IMR-90 (cell line): ENCODE results near the gene EML1. TPM values are rescaled to one million over a fixed set of nuclear protein-coding genes. Genes with fewer than 3 reads are reported as not detected.

Source experiments
- ATAC-seq: fragments of 200-7000 bp; cut with Tn5 transposase; 2 replicates; pipeline ENCODE4 v1.9.1; 2020; ENCODE audit warnings: low read depth, mild to moderate bottlenecking, moderate library complexity
- BruUV-seq: library from RNA; stranded (reverse); fragments of 400-500 nt; replicated peaks from 2 replicates; lab custom pipeline; 2021; lab: Mats Ljungman, UMichigan
- CTCF ChIA-PET: fragments of 300-600 bp; formaldehyde crosslinking; extraction: SDS; loops from one replicate; lab custom pipeline; 2021; ENCODE audit warnings: antibody characterized with exemption; lab: Yijun Ruan, JAX
- POLR2A ChIA-PET: fragments of 300-600 bp; sonication (Branson Sonifier 250); formaldehyde crosslinking; loops from one replicate; lab custom pipeline; 2022; ENCODE audit warnings: antibody characterized with exemption; ENCODE audit not compliant: unreplicated experiment; lab: Charles Lee
- DNase-seq: peaks from one replicate; pipeline ENCODE4 v3.0.0; 2013
- H2AFZ ChIP-seq: replicated peaks from 2 replicates; pipeline ENCODE3; 2013; ENCODE audit warnings: low read length, mild to moderate bottlenecking; ENCODE audit not compliant: poor library complexity
- H2AK5ac ChIP-seq: 2 replicates; pipeline ENCODE4 v1.6.1; 2013; ENCODE audit warnings: low read depth, low read length, inconsistent platforms
- H2AK9ac ChIP-seq: replicated peaks from 2 replicates; pipeline ENCODE3; 2013; ENCODE audit warnings: mild to moderate bottlenecking, low read depth, low read length, moderate library complexity; ENCODE audit not compliant: poor library complexity
- H2BK120ac ChIP-seq: 2 replicates; pipeline ENCODE4 v1.6.1; 2013; ENCODE audit warnings: low read depth, low read length, inconsistent platforms
- H2BK15ac ChIP-seq: 3 replicates; pipeline ENCODE4 v1.6.1; 2013; ENCODE audit warnings: low read depth, low read length, inconsistent platforms
- H2BK20ac ChIP-seq: 2 replicates; pipeline ENCODE4 v1.6.1; 2013; ENCODE audit warnings: low read depth, mild to moderate bottlenecking, inconsistent platforms, low read length, moderate library complexity
- H2BK5ac ChIP-seq: 2 replicates; pipeline ENCODE4 v1.6.1; 2013; ENCODE audit warnings: mild to moderate bottlenecking, low read depth, low read length, inconsistent platforms; ENCODE audit not compliant: poor library complexity, severe bottlenecking
- H3K14ac ChIP-seq: replicated peaks from 2 replicates; pipeline ENCODE4 v1.6.1; 2013; ENCODE audit warnings: low read depth, low read length, inconsistent platforms
- H3K18ac ChIP-seq: 2 replicates; pipeline ENCODE4 v1.6.1; 2013; ENCODE audit warnings: low read depth, low read length, control low read depth
- H3K23ac ChIP-seq: 2 replicates; pipeline ENCODE4 v1.6.1; 2013; ENCODE audit warnings: low read depth, low read length, inconsistent platforms
- H3K27ac ChIP-seq: 2 replicates; pipeline ENCODE4 v1.5.1; 2013; ENCODE audit warnings: mild to moderate bottlenecking, control low read depth, low read length; ENCODE audit not compliant: insufficient read depth
- H3K27me3 ChIP-seq: 2 replicates; pipeline ENCODE4 v1.6.1; 2013; ENCODE audit warnings: low read length; ENCODE audit not compliant: control insufficient read depth, insufficient read depth
- H3K36me3 ChIP-seq: 2 replicates; pipeline ENCODE4 v1.6.1; 2013; ENCODE audit warnings: low read length, mixed read lengths; ENCODE audit not compliant: control insufficient read depth, insufficient read depth
- H3K4ac ChIP-seq: 2 replicates; pipeline ENCODE4 v1.6.1; 2013; ENCODE audit warnings: low read depth, low read length, inconsistent platforms
- H3K4me1 ChIP-seq: 2 replicates; pipeline ENCODE4 v1.6.1; 2013; ENCODE audit warnings: low read length, mixed read lengths; ENCODE audit not compliant: control insufficient read depth, insufficient read depth
- H3K4me2 ChIP-seq: 2 replicates; pipeline ENCODE4 v1.6.1; 2013; ENCODE audit warnings: low read depth, mild to moderate bottlenecking, control low read depth, low read length, moderate library complexity
- H3K4me3 ChIP-seq: 2 replicates; pipeline ENCODE4 v1.5.1; 2013; ENCODE audit warnings: low read depth, mild to moderate bottlenecking, control low read depth, low read length, moderate library complexity; ENCODE audit not compliant: insufficient read depth
- H3K56ac ChIP-seq: 2 replicates; pipeline ENCODE4 v1.6.1; 2013; ENCODE audit warnings: low read length, inconsistent platforms; ENCODE audit not compliant: insufficient read depth; ENCODE audit errors: extremely low read depth
- H3K79me1 ChIP-seq, 2 experiments: 2 replicates each; pipeline ENCODE4 v1.6.1; 2013; ENCODE audit warnings: low read length in 2 of 2, inconsistent platforms in 1 of 2, low read depth in 1 of 2
- H3K9ac ChIP-seq: 2 replicates; pipeline ENCODE4 v1.6.1; 2013; ENCODE audit warnings: low read depth, low read length, control low read depth
- H3K9me1 ChIP-seq: 2 replicates; pipeline ENCODE4 v1.6.1; 2013; ENCODE audit warnings: low read length, inconsistent platforms; ENCODE audit not compliant: insufficient read depth
- H3K9me3 ChIP-seq: 2 replicates; pipeline ENCODE4 v1.6.1; 2013; ENCODE audit warnings: low read length; ENCODE audit not compliant: control insufficient read depth, insufficient read depth
- H4K20me1 ChIP-seq: 2 replicates; pipeline ENCODE4 v1.6.1; 2013; ENCODE audit warnings: low read length, inconsistent platforms; ENCODE audit not compliant: insufficient read depth
- H4K5ac ChIP-seq: 2 replicates; pipeline ENCODE4 v1.6.1; 2013; ENCODE audit warnings: mild to moderate bottlenecking, low read depth, low read length, control low read depth
- H4K8ac ChIP-seq, 2 experiments: 2 replicates each; pipeline ENCODE4 v1.6.1; 2013; ENCODE audit warnings: low read depth in 2 of 2, low read length in 2 of 2, control low read depth in 1 of 2, inconsistent platforms in 1 of 2
- H4K91ac ChIP-seq: 2 replicates; pipeline ENCODE4 v1.6.1; 2013; ENCODE audit warnings: low read depth, low read length, inconsistent platforms; ENCODE audit not compliant: insufficient read depth
- BHLHE40 ChIP-seq: fragments of 150-350 bp; IDR thresholded peaks from 2 replicates; pipeline ENCODE4 v1.6.1; 2016; ENCODE audit warnings: mild to moderate bottlenecking, low read depth, low read length
- CEBPB ChIP-seq: IDR thresholded peaks from 2 replicates; pipeline ENCODE4 v1.6.1; 2012; ENCODE audit warnings: low read depth, low read length, improper control_type of control experiment
- CHD1 ChIP-seq: IDR thresholded peaks from 2 replicates; pipeline ENCODE4 v1.6.1; 2012; ENCODE audit warnings: low read depth, low read length, improper control_type of control experiment
- CTCF ChIP-seq: conservative IDR thresholded peaks from 2 replicates; pipeline ENCODE4 v1.5.1; 2012; ENCODE audit warnings: mild to moderate bottlenecking, low read depth, low read length, improper control_type of control experiment
- MAFK ChIP-seq: IDR thresholded peaks from 2 replicates; pipeline ENCODE4 v1.6.1; 2012; ENCODE audit warnings: low read depth, low read length, improper control_type of control experiment
- NFE2L2 ChIP-seq: fragments of 150-350 bp; IDR thresholded peaks from 2 replicates; pipeline ENCODE4 v1.6.1; 2016; ENCODE audit warnings: low read depth, mild to moderate bottlenecking, low read length
- RCOR1 ChIP-seq: IDR thresholded peaks from 2 replicates; pipeline ENCODE4 v1.6.1; 2012; ENCODE audit warnings: mild to moderate bottlenecking, low read length, improper control_type of control experiment; ENCODE audit not compliant: insufficient replicate concordance
- RFX5 ChIP-seq: IDR thresholded peaks from 2 replicates; pipeline ENCODE4 v1.8.0; 2012; ENCODE audit warnings: low read depth, mild to moderate bottlenecking, low read length, moderate library complexity
- WGBS, 2 experiments: methylation state at CpG; one replicate each; pipeline versions ENCODE4 v1.1.5 to v1.1.7; 2013; ENCODE audit warnings: missing lambda C conversion rate in 2 of 2; ENCODE audit not compliant: insufficient read length in 1 of 2; ENCODE audit errors: extremely low coverage in 2 of 2; 5-methylcytosine and 5-hydroxymethylcytosine counted together
- dilution Hi-C: fragments of 300-500 bp; cut with HindIII; formaldehyde crosslinking; loops from one replicate; pipeline ENCODE4 v1.14.3; 2018; ENCODE audit warnings: low sequenced_read_pairs; ENCODE audit not compliant: unreplicated experiment
- in situ Hi-C: fragments of 300-500 bp; cut with MboI; formaldehyde crosslinking; loops from 3 replicates; pipeline ENCODE4 v1.14.3; 2019; ENCODE audit warnings: low sequenced_read_pairs, inconsistent platforms, mixed read lengths
- intact Hi-C: fragments of 100-400 bp; cut with micrococcal nuclease; formaldehyde crosslinking; loops from 2 replicates; pipeline ENCODE4 v1.10.0; 2022
- polyA plus RNA-seq, 3 experiments: library from polyadenylated mRNA; depleted of rRNA; stranded (reverse); fragments of >200 nt; gene quantifications; 2 replicates each; pipeline ENCODE4 v1.2.3, GENCODE V29; 2012; ENCODE audit warnings: low replicate concordance in 1 of 3
- total RNA-seq: library from RNA; depleted of rRNA; stranded (reverse); fragments of >200 nt; gene quantifications from 2 replicates; pipeline ENCODE4 v1.2.3, GENCODE V29; 2012

EML1 gene
- total and polyA plus RNA-seq, 2 of the 4 experiments (the other 2 are of a cell fraction): 14.0 to 42.3 TPM

- no peak for TF ChIP-seq CHD1
- no peak for TF ChIP-seq RCOR1
- TF ChIP-seq RFX5: no peak
- TF ChIP-seq BHLHE40: no peak
- no peak for TF ChIP-seq MAFK
Measured at GRCh38 chr14:99808154-99808505, 14.9 kb downstream of the EML1 start (continued).

GRCh38 chr14:99808515-99808914 is 15.3 kb downstream of the EML1 start:
- H3K4ac ChIP-seq: no peak overlapping the region
- intact Hi-C loops: loop anchor here (2.0 to 5.0 kb wide), 3 partner anchors 14 to 76 kb away; no protein-coding TSS in a partner anchor
- no peak overlapping the region for H4K8ac ChIP-seq
- H3K27me3 ChIP-seq: no peaks in the 10 kb centered on the region
- POLR2A ChIA-PET: no interaction called here
- no peak overlapping the region for H3K4me3 ChIP-seq
- peaks cover 26 to 75% of the 10 kb centered on the region in 2 experiments for H3K79me1 ChIP-seq
- in situ Hi-C loops: no loop called here
- H3K9me3 ChIP-seq: no peaks in the 10 kb centered on the region
- peaks cover 16% of the 10 kb centered on the region for H3K4me1 ChIP-seq
- no peak overlapping the region for H3K4me2 ChIP-seq
- H3K9me1 ChIP-seq: peaks cover 25% of the 10 kb centered on the region
- DNase-seq (no peak), ATAC-seq (peak; percentile 57)
- H2BK5ac ChIP-seq: no peak overlapping the region
- WGBS, 2 experiments: no CpG with 5 or more reads among the region's 3 CpGs
- H3K23ac ChIP-seq: no peak overlapping the region
- no peak overlapping the region for H3K18ac ChIP-seq
- BruUV-seq: no TSS peak
- dilution Hi-C loops: no loop called here
- H4K91ac ChIP-seq: no peak overlapping the region
- H3K27ac ChIP-seq: no peak overlapping the region
- H3K9ac ChIP-seq: no peak overlapping the region
- no peak overlapping the region for H2AFZ ChIP-seq
- H2BK20ac ChIP-seq: no peak overlapping the region
- H2AK5ac ChIP-seq: no peak overlapping the region
- H4K5ac ChIP-seq: no peak overlapping the region
- peaks cover 3% of the 10 kb centered on the region; the same call in 1 of the 2 replicates for H3K36me3 ChIP-seq
- no peak overlapping the region for H2BK15ac ChIP-seq
- no peak overlapping the region for H3K14ac ChIP-seq
- no peak overlapping the region for H2BK120ac ChIP-seq
- H3K56ac ChIP-seq: no peak overlapping the region
- CTCF ChIA-PET: interaction anchor here (1.0 to 1.2 kb wide), 2 partner anchors 11 to 91 kb away, joined by 3 to 4 read pairs; no protein-coding TSS in a partner anchor
- no peak overlapping the region for H2AK9ac ChIP-seq
- H4K20me1 ChIP-seq: peaks cover 68% of the 10 kb centered on the region
- TF ChIP-seq NFE2L2 (no peak), CEBPB (no peak), CTCF (0 out of 2 replicates have a peak, but pooled peaks have one; percentile 14), CHD1 (no peak)
